ENCODE results near the gene LRRC74A. TPM values are rescaled to one million over a fixed set of nuclear protein-coding genes. Genes with fewer than 3 reads are reported as not detected.

LRRC74A gene
- total and polyA plus RNA-seq, 11 donors, result not detected

GRCh38 chr14:76901171-76902055, 75.2 kb downstream of the LRRC74A start:
- Histone ChIP-seq H3K36me3 (no peaks in the 10 kb centered on the region), H3K4me1 (peaks cover 0 to 20% (median 15%) of the 10 kb centered on the region in 12 donors), H3K9me3 (peaks cover 0 to 6% (median 0%) of the 10 kb centered on the region in 12 donors), H3K4me3 (no peak overlapping the region), H3K27me3 (no peaks in the 10 kb centered on the region), H3K27ac (peak overlapping the region in 1 of 12 donors; percentile 81)
- TF ChIP-seq POLR2A (IDR thresholded peaks at IDR 0.05) (no peak), CTCF (IDR thresholded peaks at IDR 0.05) (no peak)
- intact Hi-C loops (cut with DNase I), result no loop called here
- 69 to 79% (median 72%) methylated on average over 6 of the region's 6 CpGs for WGBS, 4 donors
- DNase-seq (no peak), ATAC-seq (no peak)

- no peaks in the 10 kb centered on the region for H3K36me3 ChIP-seq
- peaks cover 0 to 6% (median 0%) of the 10 kb centered on the region in 12 donors for H3K9me3 ChIP-seq
- no peak for ATAC-seq
- no peaks in the 10 kb centered on the region for H3K27me3 ChIP-seq
- 78 to 88% (median 83%) methylated on average over 5 of the region's 5 CpGs for WGBS, 4 donors
- no peak overlapping the region for H3K4me3 ChIP-seq
- H3K4me1 ChIP-seq, result peaks cover 0 to 20% (median 15%) of the 10 kb centered on the region in 12 donors
- TF ChIP-seq POLR2A (IDR thresholded peaks at IDR 0.05) (no peak), CTCF (IDR thresholded peaks at IDR 0.05) (no peak)
- DNase-seq, result no peak
- intact Hi-C loops (cut with DNase I), result no loop called here
- H3K27ac ChIP-seq, result peak overlapping the region in 1 of 12 donors; percentile 81
These were observed 76.4 kb downstream of the LRRC74A start for GRCh38 chr14:76902591-76902990.

DNA sequence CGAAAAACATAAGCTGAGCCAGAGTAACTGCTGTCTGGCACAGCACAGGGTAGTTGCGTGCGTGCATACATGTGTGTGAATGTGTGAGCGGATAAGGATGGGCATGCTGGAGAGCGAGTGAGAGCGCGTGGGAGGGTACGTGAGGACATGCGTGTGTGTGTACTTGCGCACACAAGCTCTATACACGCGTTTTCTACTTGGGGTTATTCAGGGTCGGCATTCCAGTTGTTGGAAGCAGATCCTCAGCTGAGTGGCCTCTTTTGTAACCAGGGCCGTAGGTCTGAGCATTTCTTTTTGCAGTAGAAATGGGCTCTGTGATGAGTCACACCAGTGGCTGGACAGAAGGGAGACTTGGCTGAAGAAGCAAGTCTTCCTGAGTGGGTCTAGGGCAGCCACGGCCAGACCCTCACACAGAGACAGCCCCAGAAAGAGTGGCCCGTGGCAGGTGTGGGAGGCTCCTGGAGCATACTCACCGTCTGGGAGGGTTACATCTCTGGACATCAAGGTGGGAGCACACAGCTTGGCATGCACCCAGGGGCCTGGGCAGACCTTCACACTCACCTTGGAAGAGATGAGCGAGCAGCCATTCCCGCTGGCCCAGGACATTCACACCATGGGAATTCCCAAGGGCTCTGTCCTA, 78.0 kb downstream of the LRRC74A start:
- Histone ChIP-seq H3K27ac (peak overlapping the region in 8 of 12 donors; percentile 25 to 81 (median 46)), H3K4me1 (peaks cover 0 to 28% (median 15%) of the 10 kb centered on the region in 12 donors), H3K27me3 (no peaks in the 10 kb centered on the region), H3K4me3 (no peak overlapping the region), H3K9me3 (peaks cover 0 to 6% (median 0%) of the 10 kb centered on the region in 12 donors), H3K36me3 (no peaks in the 10 kb centered on the region)
- 74 to 84% (median 78%) methylated on average over 18 to 19 of the region's 19 CpGs for WGBS, 4 donors
- peak in 2 of 5 donors; percentile 54 to 61 for DNase-seq
- no peak for TF ChIP-seq POLR2A (IDR thresholded peaks at IDR 0.05)
- no peak for TF ChIP-seq CTCF (IDR thresholded peaks at IDR 0.05)
- intact Hi-C loops (cut with DNase I), result no loop called here
- peak in 3 of 4 donors; percentile 71 to 84 (median 78) for ATAC-seq

Measured in heart left ventricle (tissue), 16 donors.